H1 (cell line): ENCODE results near the gene HACD1. TPM values are rescaled to one million over a fixed set of nuclear protein-coding genes. Genes with fewer than 3 reads are reported as not detected.

Experiments
- CTCF ChIA-PET: fragments of 300-600 bp; sonication (Branson Sonifier 250); formaldehyde crosslinking; loops from one replicate; lab custom pipeline; 2021; ENCODE audit not compliant: partially characterized antibody; lab: Charles Lee
- POLR2A ChIA-PET: fragments of 300-600 bp; sonication (Branson Sonifier 250); formaldehyde crosslinking; loops from one replicate; lab custom pipeline; 2021; ENCODE audit warnings: inconsistent platforms; ENCODE audit not compliant: partially characterized antibody; lab: Charles Lee
- DNase-seq, 2 experiments: peaks; one replicate each; pipeline versions ENCODE4 v3.0.0 to v3.0.0-alpha.2; 2010 to 2022; ENCODE audit warnings: low spot score in 2 of 2, low read depth in 1 of 2, mixed read lengths in 1 of 2
- FAIRE-seq: peaks from 2 replicates; lab custom pipeline; 2011; peaks lifted over from hg19 to GRCh38; lab: Jason Lieb, UNC
- H2AFZ ChIP-seq: 2 replicates; pipeline ENCODE4 v1.8.1; 2012; ENCODE audit warnings: low read length, inconsistent platforms
- H2AK5ac ChIP-seq: 2 replicates; pipeline ENCODE4 v1.6.1; 2013; ENCODE audit warnings: low read depth, low read length
- H2BK120ac ChIP-seq: replicated peaks from 2 replicates; pipeline ENCODE3; 2013; ENCODE audit warnings: low read depth, low read length, inconsistent platforms
- H2BK12ac ChIP-seq: 2 replicates; pipeline ENCODE4 v1.6.1; 2013; ENCODE audit warnings: low read depth, low read length
- H2BK15ac ChIP-seq: 2 replicates; pipeline ENCODE4 v1.6.1; 2013; ENCODE audit warnings: low read length
- H2BK20ac ChIP-seq: 2 replicates; pipeline ENCODE4 v1.6.1; 2013; ENCODE audit warnings: low read length
- H2BK5ac ChIP-seq: 2 replicates; pipeline ENCODE4 v1.6.1; 2013; ENCODE audit warnings: low read depth, low read length
- H3K14ac ChIP-seq: 2 replicates; pipeline ENCODE4 v1.6.1; 2013; ENCODE audit warnings: inconsistent platforms; ENCODE audit not compliant: insufficient read length
- H3K18ac ChIP-seq: 2 replicates; pipeline ENCODE4 v1.6.1; 2013; ENCODE audit warnings: low read length; ENCODE audit errors: extremely low read depth
- H3K23ac ChIP-seq: 2 replicates; pipeline ENCODE4 v1.6.1; 2013; ENCODE audit warnings: inconsistent platforms; ENCODE audit not compliant: insufficient read length
- H3K23me2 ChIP-seq: 2 replicates; pipeline ENCODE4 v1.6.1; 2013; ENCODE audit warnings: low read depth, low read length
- H3K27ac ChIP-seq: 2 replicates; pipeline ENCODE4 v1.6.1; 2011; ENCODE audit warnings: low read depth, low read length, inconsistent platforms
- H3K27me3 ChIP-seq, 4 experiments: replicated peaks in 1 of 4; 1 replicate in 1 of 4; 2 replicates in 3 of 4; pipeline versions ENCODE4 v1.6.1 to v1.8.1; 2011 to 2013; ENCODE audit warnings: low read length in 3 of 4, mild to moderate bottlenecking in 3 of 4, inconsistent platforms in 2 of 4, mixed read lengths in 2 of 4, moderate library complexity in 1 of 4; ENCODE audit not compliant: control insufficient read depth in 3 of 4, insufficient read depth in 3 of 4; ENCODE audit errors: extremely low read depth in 1 of 4
- H3K36me3 ChIP-seq, 4 experiments: 2 replicates each; pipeline versions ENCODE4 v1.6.1 to v1.8.1; 2011 to 2013; ENCODE audit warnings: mild to moderate bottlenecking in 4 of 4, low read length in 3 of 4, moderate library complexity in 2 of 4, control low read depth in 1 of 4, inconsistent platforms in 1 of 4; ENCODE audit not compliant: insufficient read depth in 4 of 4, control insufficient read depth in 2 of 4
- H3K4ac ChIP-seq: replicated peaks from 2 replicates; pipeline ENCODE3; 2013; ENCODE audit warnings: low read length, low read depth, mixed read lengths, inconsistent platforms; ENCODE audit not compliant: insufficient read length
- H3K4me1 ChIP-seq, 4 experiments: replicated peaks in 1 of 4; 1 replicate in 1 of 4; 2 replicates in 3 of 4; pipeline versions ENCODE4 v1.6.1 to v1.8.1; 2011 to 2013; ENCODE audit warnings: low read length in 3 of 4, inconsistent platforms in 2 of 4, mixed read lengths in 1 of 4; ENCODE audit not compliant: insufficient read depth in 4 of 4, control insufficient read depth in 3 of 4
- H3K4me2 ChIP-seq, 2 experiments: 2 replicates each; pipeline versions ENCODE4 v1.6.1 to v1.8.1; 2011 to 2013; ENCODE audit warnings: low read depth in 2 of 2, low read length in 2 of 2, control low read depth in 1 of 2, inconsistent platforms in 1 of 2, mild to moderate bottlenecking in 1 of 2; ENCODE audit not compliant: insufficient read depth in 1 of 2
- H3K4me3 ChIP-seq, 4 experiments: fragments of 200-600, 300-600 bp in 1 of 4; sonication (generic), shearing (Covaris generic), sonication (Bioruptor Twin) in 1 of 4; 2 replicates each; pipeline versions ENCODE4 v1.5.1 to v1.8.1; 2011 to 2016; ENCODE audit warnings: low read length in 4 of 4, low read depth in 3 of 4, control low read depth in 2 of 4, inconsistent platforms in 2 of 4, mild to moderate bottlenecking in 2 of 4, mixed read lengths in 1 of 4, moderate library complexity in 1 of 4; ENCODE audit not compliant: insufficient read depth in 2 of 4; ENCODE audit errors: extremely low read depth in 1 of 4
- H3K56ac ChIP-seq: replicated peaks from 2 replicates; pipeline ENCODE3; 2013; ENCODE audit warnings: low read depth, mild to moderate bottlenecking, mixed read lengths, low read length, inconsistent platforms; ENCODE audit not compliant: insufficient read length
- H3K79me1 ChIP-seq: 2 replicates; pipeline ENCODE4 v1.6.1; 2013; ENCODE audit warnings: low read depth, low read length, control low read depth
- H3K79me2 ChIP-seq, 2 experiments: 2 replicates each; pipeline versions ENCODE4 v1.6.1 to v1.8.1; 2012 to 2013; ENCODE audit warnings: low read length in 2 of 2, mild to moderate bottlenecking in 2 of 2, inconsistent platforms in 1 of 2; ENCODE audit not compliant: insufficient read depth in 2 of 2, control insufficient read depth in 1 of 2
- H3K9ac ChIP-seq, 4 experiments: replicated peaks in 1 of 4; 1 replicate in 1 of 4; 2 replicates in 3 of 4; pipeline versions ENCODE4 v1.6.1 to v1.8.1; 2011 to 2013; ENCODE audit warnings: low read depth in 3 of 4, low read length in 3 of 4, control low read depth in 2 of 4, mild to moderate bottlenecking in 2 of 4, moderate library complexity in 2 of 4, inconsistent platforms in 1 of 4; ENCODE audit errors: extremely low read depth in 1 of 4
- H3K9me3 ChIP-seq, 2 experiments: 2 replicates each; pipeline versions ENCODE4 v1.6.1 to v1.8.1; 2012 to 2013; ENCODE audit warnings: mild to moderate bottlenecking in 2 of 2, moderate library complexity in 2 of 2, control low read depth in 1 of 2, inconsistent platforms in 1 of 2, low read depth in 1 of 2, low read length in 1 of 2, mixed read lengths in 1 of 2; ENCODE audit not compliant: insufficient read depth in 2 of 2
- H4K20me1 ChIP-seq, 2 experiments: replicated peaks in 1 of 2; 2 replicates each; pipeline versions ENCODE3 to v1.8.1; 2011 to 2013; ENCODE audit warnings: inconsistent platforms in 2 of 2, low read length in 2 of 2, mild to moderate bottlenecking in 1 of 2; ENCODE audit not compliant: insufficient read depth in 2 of 2, control insufficient read depth in 1 of 2
- H4K5ac ChIP-seq: 2 replicates; pipeline ENCODE4 v1.6.1; 2013; ENCODE audit warnings: low read length, low read depth, mixed read lengths, inconsistent platforms; ENCODE audit not compliant: insufficient read length
- H4K8ac ChIP-seq: 2 replicates; pipeline ENCODE4 v1.8.0; 2013; ENCODE audit warnings: mild to moderate bottlenecking, moderate library complexity, low read length, inconsistent platforms; ENCODE audit not compliant: insufficient read depth; ENCODE audit errors: extremely low read depth
- H4K91ac ChIP-seq: replicated peaks from 2 replicates; pipeline ENCODE3; 2013; ENCODE audit warnings: low read length, mixed read lengths, inconsistent platforms; ENCODE audit not compliant: insufficient read length
- POU5F1 ChIP-seq: IDR thresholded peaks from 2 replicates; pipeline ENCODE4 v1.6.1; 2011; ENCODE audit warnings: low read depth, mild to moderate bottlenecking, low read length, moderate library complexity
- RAD21 ChIP-seq, 2 experiments: IDR thresholded peaks in 1 of 2; conservative IDR thresholded peaks in 1 of 2; 2 replicates each; pipeline ENCODE4 v1.6.1; 2011; ENCODE audit warnings: low read depth in 2 of 2, low read length in 2 of 2, improper control_type of control experiment in 1 of 2, inconsistent platforms in 1 of 2, mild to moderate bottlenecking in 1 of 2, moderate library complexity in 1 of 2
- WGBS, 2 experiments: shearing (Covaris generic) in 1 of 2; methylation state at CpG; one replicate each; pipeline versions ENCODE4 v1.1.6 to v1.1.7; 2013 to 2015; ENCODE audit warnings: low lambda C conversion rate in 2 of 2, mixed read lengths in 2 of 2, inconsistent platforms in 1 of 2, low coverage in 1 of 2, missing lambda C conversion rate in 1 of 2; ENCODE audit not compliant: insufficient replicate concordance in 2 of 2, insufficient coverage in 1 of 2, insufficient read length in 1 of 2; ENCODE audit errors: extremely low coverage in 1 of 2, missing lambda C conversion rate in 1 of 2; 5-methylcytosine and 5-hydroxymethylcytosine counted together
- polyA plus RNA-seq, 7 experiments: library from polyadenylated mRNA; depleted of rRNA in 3 of 7; stranded (reverse) in 5 of 7; unstranded in 2 of 7; fragments of >200 nt in 5 of 7; fragments of 200-250 nt in 2 of 7; gene quantifications; 1 replicate in 5 of 7; 2 replicates in 1 of 7; 4 replicates in 1 of 7; pipeline versions ENCODE4 v1.2.1 to v1.2.3, GENCODE V29; 2011 to 2013; ENCODE audit warnings: missing spikeins in 2 of 7, mixed read lengths in 2 of 7
- total RNA-seq: library from RNA; stranded (reverse); fragmentation: NEBNext Ultra II Directional; extraction: Animal tissue kit (Norgen Biotek cat#: 25700); gene quantifications from 2 replicates; pipeline ENCODE4 v1.2.1, GENCODE V29; 2021
- TF ChIP-seq, protein P1 (sequence below), 3 experiments: IDR thresholded peaks; 1 replicate in 2 of 3; 2 replicates in 1 of 3; pipeline versions ENCODE4 v1.5.1 to v1.6.1; 2011; ENCODE audit warnings: low read length in 3 of 3, mild to moderate bottlenecking in 3 of 3, inconsistent platforms in 2 of 3, low read depth in 1 of 3, moderate library complexity in 1 of 3; ENCODE audit not compliant: insufficient read depth in 1 of 3; ENCODE audit errors: control extremely low read depth in 1 of 3

Gene HACD1
- total and polyA plus RNA-seq, 2 of the 8 experiments (the other 6 are each of a cell fraction or from before 2014, with no cell fraction given) = 18.7 to 30.8 TPM

DNA sequence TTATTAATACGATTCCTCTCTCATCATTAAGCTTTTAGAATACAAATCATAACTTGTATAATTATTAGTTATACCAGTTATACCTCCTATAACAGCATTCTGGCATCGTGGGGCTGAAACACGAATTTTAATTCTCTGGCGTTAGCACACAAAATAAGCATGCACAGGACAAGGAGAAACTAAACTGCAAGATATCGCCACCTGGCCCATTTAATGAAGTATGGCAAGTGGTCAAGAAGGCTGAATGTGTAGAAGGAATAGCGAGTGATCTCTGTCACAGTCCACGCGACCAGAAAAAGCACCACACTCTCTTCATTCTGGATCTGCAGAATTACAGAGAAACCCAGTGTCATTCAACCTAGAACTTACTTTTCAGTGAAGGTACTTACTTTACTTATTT is 18.1 kb downstream of the HACD1 start:
- Histone ChIP-seq H3K79me1 (no peaks in the 10 kb centered on the region), H3K4ac (no peak overlapping the region), H3K23me2 (no peaks in the 10 kb centered on the region), H4K8ac (no peak overlapping the region), H3K4me3 (no peak overlapping the region), H2AFZ (no peak overlapping the region), H3K18ac (no peak overlapping the region), H2BK15ac (no peak overlapping the region), H2BK20ac (no peak overlapping the region), H3K27ac (no peak overlapping the region), H3K4me2 (no peak overlapping the region), H4K5ac (no peak overlapping the region), H2BK120ac (no peak overlapping the region), H3K14ac (no peak overlapping the region), H3K4me1 (no peaks in the 10 kb centered on the region), H4K91ac (no peak overlapping the region), H3K36me3 (peaks cover 0 to 7% (median 0%) of the 10 kb centered on the region in 4 experiments; a peak in 2 of 8 replicates), H3K27me3 (no peaks in the 10 kb centered on the region), H3K79me2 (no peaks in the 10 kb centered on the region), H2BK12ac (no peak overlapping the region), H3K9ac (no peak overlapping the region), H3K56ac (no peak overlapping the region), H4K20me1 (no peaks in the 10 kb centered on the region), H2AK5ac (no peak overlapping the region), H2BK5ac (no peak overlapping the region), H3K9me3 (no peaks in the 10 kb centered on the region), H3K23ac (no peak overlapping the region)
- TF ChIP-seq POU5F1 (no peak), RAD21 (IDR thresholded peaks at IDR 0.05 in 1 of 2, conservative IDR thresholded peaks at IDR 0.05 in 1 of 2; ENCODE audit: low read depth in 2 of 2, low read length in 2 of 2) (peak; percentile 69 to 70)
- TF ChIP-seq, protein P1, sequence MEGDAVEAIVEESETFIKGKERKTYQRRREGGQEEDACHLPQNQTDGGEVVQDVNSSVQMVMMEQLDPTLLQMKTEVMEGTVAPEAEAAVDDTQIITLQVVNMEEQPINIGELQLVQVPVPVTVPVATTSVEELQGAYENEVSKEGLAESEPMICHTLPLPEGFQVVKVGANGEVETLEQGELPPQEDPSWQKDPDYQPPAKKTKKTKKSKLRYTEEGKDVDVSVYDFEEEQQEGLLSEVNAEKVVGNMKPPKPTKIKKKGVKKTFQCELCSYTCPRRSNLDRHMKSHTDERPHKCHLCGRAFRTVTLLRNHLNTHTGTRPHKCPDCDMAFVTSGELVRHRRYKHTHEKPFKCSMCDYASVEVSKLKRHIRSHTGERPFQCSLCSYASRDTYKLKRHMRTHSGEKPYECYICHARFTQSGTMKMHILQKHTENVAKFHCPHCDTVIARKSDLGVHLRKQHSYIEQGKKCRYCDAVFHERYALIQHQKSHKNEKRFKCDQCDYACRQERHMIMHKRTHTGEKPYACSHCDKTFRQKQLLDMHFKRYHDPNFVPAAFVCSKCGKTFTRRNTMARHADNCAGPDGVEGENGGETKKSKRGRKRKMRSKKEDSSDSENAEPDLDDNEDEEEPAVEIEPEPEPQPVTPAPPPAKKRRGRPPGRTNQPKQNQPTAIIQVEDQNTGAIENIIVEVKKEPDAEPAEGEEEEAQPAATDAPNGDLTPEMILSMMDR (IDR thresholded peaks at IDR 0.05; ENCODE audit: control extremely low read depth in 1 of 3, insufficient read depth in 1 of 3, low read depth in 1 of 3, low read length in 3 of 3) = peak in 2 of 3 experiments; percentile 42 to 64; a peak in 2 of 4 replicates
- 85% methylated on average over 8 of the region's 8 CpGs; no CpG with 5 or more reads in 1 of the 2 experiments for WGBS, 2 experiments
- CTCF ChIA-PET = interaction anchor here (0.6 to 1.8 kb wide), 4 partner anchors 17 to 547 kb away, joined by 3 to 5 read pairs (median 4); no protein-coding TSS in a partner anchor
- POLR2A ChIA-PET = no interaction called here
- peak; percentile 73 for FAIRE-seq
- no peak for DNase-seq
